ENCODE measurements around the gene SLC39A11.
"Not testable (repeated sequence)": the region's sequence is repeated elsewhere in the genome, so short reads cannot be mapped to it uniquely, and the experiment has no call there.

The SLC39A11 gene

GRCh38 chr17:72766761-72767356, 325.6 kb downstream of the SLC39A11 start:
- no peak for DNase-seq

GRCh38 chr17:72765368-72766153, 326.9 kb downstream of the SLC39A11 start:
- DNase-seq: no peak

GRCh38 chr17:72764632-72765041, 327.9 kb downstream of the SLC39A11 start:
- DNase-seq: no peak

- DNase-seq: no peak
These were observed 328.5 kb downstream of the SLC39A11 start for GRCh38 chr17:72763981-72764380.

- DNase-seq: not testable (repeated sequence)
These were observed 330.5 kb downstream of the SLC39A11 start for GRCh38 chr17:72761893-72762575.

GRCh38 chr17:72761431-72761830, 331.1 kb downstream of the SLC39A11 start:
- no peak for DNase-seq

- DNase-seq: no peak
These were observed 332.1 kb downstream of the SLC39A11 start for GRCh38 chr17:72760368-72760767.

- DNase-seq: no peak
These were observed 333.2 kb downstream of the SLC39A11 start for GRCh38 chr17:72759301-72759700.

GRCh38 chr17:72756256-72756655, 336.2 kb downstream of the SLC39A11 start:
- DNase-seq: no peak

- DNase-seq: no peak
These were observed 338.0 kb downstream of the SLC39A11 start for GRCh38 chr17:72754513-72754912.

- no peak for DNase-seq
These were observed 340.7 kb downstream of the SLC39A11 start for GRCh38 chr17:72751746-72752145.

GRCh38 chr17:72749119-72749572, 343.3 kb downstream of the SLC39A11 start:
- DNase-seq: no peak

- DNase-seq: no peak
These were observed 345.0 kb downstream of the SLC39A11 start for GRCh38 chr17:72747501-72747900.

- no peak for DNase-seq
These were observed 347.2 kb downstream of the SLC39A11 start for GRCh38 chr17:72745241-72745640.

- DNase-seq: no peak
These were observed 349.4 kb downstream of the SLC39A11 start for GRCh38 chr17:72743037-72743467.

GRCh38 chr17:72737151-72737690, 355.3 kb downstream of the SLC39A11 start:
- DNase-seq: no peak

GRCh38 chr17:72735592-72735991, 356.9 kb downstream of the SLC39A11 start:
- no peak for DNase-seq

- DNase-seq: no peak
These were observed 357.4 kb downstream of the SLC39A11 start for GRCh38 chr17:72735048-72735447.

- DNase-seq: no peak
These were observed 357.9 kb downstream of the SLC39A11 start for GRCh38 chr17:72734613-72735012.

GRCh38 chr17:72733619-72734282, 358.7 kb downstream of the SLC39A11 start:
- DNase-seq: no peak

GRCh38 chr17:72732893-72733618, 359.4 kb downstream of the SLC39A11 start:
- DNase-seq: no peak

GRCh38 chr17:72730077-72730476, 362.4 kb downstream of the SLC39A11 start:
- peak; percentile 45 for DNase-seq
